ENCODE results near the gene SMIM23. TPM values are rescaled to one million over a fixed set of nuclear protein-coding genes. Genes with fewer than 3 reads are reported as not detected.

The SMIM23 gene
- total RNA-seq, 1 donor from 2014 or later, result not detected

- no peak for DNase-seq (ENCODE audit: low spot score)
- H3K27ac Mint-ChIP-seq, result no peak overlapping the region
- H3K4me3 Mint-ChIP-seq, result no peak overlapping the region
- intact Hi-C loops (cut with micrococcal nuclease), result loop anchor here (5.0 kb wide), 1 partner anchor 75 kb away; no protein-coding TSS in a partner anchor
- no peaks in the 10 kb centered on the region for H3K36me3 Mint-ChIP-seq (ENCODE audit: low read depth)
- no peaks in the 10 kb centered on the region for H3K4me1 Mint-ChIP-seq (ENCODE audit: low read depth)
- no peaks in the 10 kb centered on the region for H3K27me3 Mint-ChIP-seq (ENCODE audit: insufficient read depth)
- H3K9me3 Mint-ChIP-seq, result no peaks in the 10 kb centered on the region
Measured at GRCh38 chr5:171782332-171782966, 3.2 kb upstream of the SMIM23 start.

GRCh38 chr5:171783051-171783450 lies 2.6 kb upstream of the SMIM23 start:
- no peaks in the 10 kb centered on the region for H3K36me3 Mint-ChIP-seq (ENCODE audit: low read depth)
- no peaks in the 10 kb centered on the region for H3K9me3 Mint-ChIP-seq
- H3K27ac Mint-ChIP-seq, result no peak overlapping the region
- no peak for DNase-seq (ENCODE audit: low spot score)
- no peaks in the 10 kb centered on the region for H3K4me1 Mint-ChIP-seq (ENCODE audit: low read depth)
- no peaks in the 10 kb centered on the region for H3K27me3 Mint-ChIP-seq (ENCODE audit: insufficient read depth)
- H3K4me3 Mint-ChIP-seq, result no peak overlapping the region
- intact Hi-C loops (cut with micrococcal nuclease), result loop anchor here (5.0 kb wide), 1 partner anchor 76 kb away; no protein-coding TSS in a partner anchor

GRCh38 chr5:171789353-171789752 lies 3.7 kb downstream of the SMIM23 start:
- H3K27me3 Mint-ChIP-seq (ENCODE audit: insufficient read depth), result peaks cover 2% of the 10 kb centered on the region
- H3K9me3 Mint-ChIP-seq, result no peaks in the 10 kb centered on the region
- no peak for DNase-seq (ENCODE audit: low spot score)
- no peak overlapping the region for H3K4me3 Mint-ChIP-seq
- intact Hi-C loops (cut with micrococcal nuclease), result no loop called here
- no peaks in the 10 kb centered on the region for H3K36me3 Mint-ChIP-seq (ENCODE audit: low read depth)
- H3K4me1 Mint-ChIP-seq (ENCODE audit: low read depth), result no peaks in the 10 kb centered on the region
- no peak overlapping the region for H3K27ac Mint-ChIP-seq

GRCh38 chr5:171790408-171790807 lies 4.8 kb downstream of the SMIM23 start:
- no peak for DNase-seq (ENCODE audit: low spot score)
- H3K27me3 Mint-ChIP-seq (ENCODE audit: insufficient read depth), result peaks cover 2% of the 10 kb centered on the region
- intact Hi-C loops (cut with micrococcal nuclease), result no loop called here
- H3K27ac Mint-ChIP-seq, result no peak overlapping the region
- H3K4me3 Mint-ChIP-seq, result no peak overlapping the region
- H3K36me3 Mint-ChIP-seq (ENCODE audit: low read depth), result no peaks in the 10 kb centered on the region
- no peaks in the 10 kb centered on the region for H3K9me3 Mint-ChIP-seq
- no peaks in the 10 kb centered on the region for H3K4me1 Mint-ChIP-seq (ENCODE audit: low read depth)

- intact Hi-C loops (cut with micrococcal nuclease), result no loop called here
- Mint-ChIP-seq H3K27ac (no peak overlapping the region), H3K36me3 (ENCODE audit: low read depth) (no peaks in the 10 kb centered on the region), H3K4me1 (ENCODE audit: low read depth) (no peaks in the 10 kb centered on the region), H3K27me3 (ENCODE audit: insufficient read depth) (peaks cover 6% of the 10 kb centered on the region), H3K9me3 (no peaks in the 10 kb centered on the region), H3K4me3 (no peak overlapping the region)
- no peak for DNase-seq (ENCODE audit: low spot score)
Measured at GRCh38 chr5:171794470-171794960, 8.9 kb downstream of the SMIM23 start.

GRCh38 chr5:171795381-171795780 lies 9.8 kb downstream of the SMIM23 start:
- no peak overlapping the region for H3K27ac Mint-ChIP-seq
- no peaks in the 10 kb centered on the region for H3K9me3 Mint-ChIP-seq
- H3K27me3 Mint-ChIP-seq (ENCODE audit: insufficient read depth), result peaks cover 7% of the 10 kb centered on the region
- no peaks in the 10 kb centered on the region for H3K36me3 Mint-ChIP-seq (ENCODE audit: low read depth)
- intact Hi-C loops (cut with micrococcal nuclease), result no loop called here
- H3K4me3 Mint-ChIP-seq, result no peak overlapping the region
- DNase-seq (ENCODE audit: low spot score), result no peak
- H3K4me1 Mint-ChIP-seq (ENCODE audit: low read depth), result no peaks in the 10 kb centered on the region

- no peaks in the 10 kb centered on the region for H3K4me1 Mint-ChIP-seq (ENCODE audit: low read depth)
- intact Hi-C loops (cut with micrococcal nuclease), result no loop called here
- DNase-seq (ENCODE audit: low spot score), result no peak
- no peaks in the 10 kb centered on the region for H3K36me3 Mint-ChIP-seq (ENCODE audit: low read depth)
- no peak overlapping the region for H3K4me3 Mint-ChIP-seq
- no peak overlapping the region for H3K27ac Mint-ChIP-seq
- H3K27me3 Mint-ChIP-seq (ENCODE audit: insufficient read depth), result peaks cover 7% of the 10 kb centered on the region
- H3K9me3 Mint-ChIP-seq, result no peaks in the 10 kb centered on the region
Measured at GRCh38 chr5:171796436-171796835, 10.8 kb downstream of the SMIM23 start.

GRCh38 chr5:171797543-171797942 lies 11.9 kb downstream of the SMIM23 start:
- Mint-ChIP-seq H3K4me1 (ENCODE audit: low read depth) (no peaks in the 10 kb centered on the region), H3K36me3 (ENCODE audit: low read depth) (no peaks in the 10 kb centered on the region), H3K27me3 (ENCODE audit: insufficient read depth) (peaks cover 5% of the 10 kb centered on the region), H3K27ac (no peak overlapping the region), H3K4me3 (no peak overlapping the region), H3K9me3 (no peaks in the 10 kb centered on the region)
- no peak for DNase-seq (ENCODE audit: low spot score)
- intact Hi-C loops (cut with micrococcal nuclease), result no loop called here

- intact Hi-C loops (cut with micrococcal nuclease), result no loop called here
- DNase-seq (ENCODE audit: low spot score), result no peak
- no peaks in the 10 kb centered on the region for H3K4me1 Mint-ChIP-seq (ENCODE audit: low read depth)
- no peak overlapping the region for H3K4me3 Mint-ChIP-seq
- H3K36me3 Mint-ChIP-seq (ENCODE audit: low read depth), result no peaks in the 10 kb centered on the region
- peaks cover 5% of the 10 kb centered on the region for H3K27me3 Mint-ChIP-seq (ENCODE audit: insufficient read depth)
- H3K27ac Mint-ChIP-seq, result no peak overlapping the region
- no peaks in the 10 kb centered on the region for H3K9me3 Mint-ChIP-seq
Measured at GRCh38 chr5:171798418-171798817, 12.8 kb downstream of the SMIM23 start.

GRCh38 chr5:171801839-171802238 lies 16.2 kb downstream of the SMIM23 start:
- Mint-ChIP-seq H3K4me3 (no peak overlapping the region), H3K4me1 (ENCODE audit: low read depth) (no peaks in the 10 kb centered on the region), H3K9me3 (no peaks in the 10 kb centered on the region), H3K27ac (no peak overlapping the region), H3K27me3 (ENCODE audit: insufficient read depth) (peaks cover 14% of the 10 kb centered on the region), H3K36me3 (ENCODE audit: low read depth) (no peaks in the 10 kb centered on the region)
- intact Hi-C loops (cut with micrococcal nuclease), result no loop called here
- DNase-seq (ENCODE audit: low spot score), result no peak

GRCh38 chr5:171805746-171806145 lies 20.1 kb downstream of the SMIM23 start:
- H3K27ac Mint-ChIP-seq, result no peak overlapping the region
- DNase-seq (ENCODE audit: low spot score), result no peak
- intact Hi-C loops (cut with micrococcal nuclease), result loop anchor here (1.0 kb wide), 1 partner anchor 36 kb away; no protein-coding TSS in a partner anchor
- H3K4me1 Mint-ChIP-seq (ENCODE audit: low read depth), result no peaks in the 10 kb centered on the region
- no peak overlapping the region for H3K4me3 Mint-ChIP-seq
- peaks cover 16% of the 10 kb centered on the region for H3K27me3 Mint-ChIP-seq (ENCODE audit: insufficient read depth)
- H3K36me3 Mint-ChIP-seq (ENCODE audit: low read depth), result no peaks in the 10 kb centered on the region
- no peaks in the 10 kb centered on the region for H3K9me3 Mint-ChIP-seq

- H3K36me3 Mint-ChIP-seq (ENCODE audit: low read depth), result no peaks in the 10 kb centered on the region
- H3K4me3 Mint-ChIP-seq, result no peak overlapping the region
- DNase-seq (ENCODE audit: low spot score), result no peak
- H3K4me1 Mint-ChIP-seq (ENCODE audit: low read depth), result no peaks in the 10 kb centered on the region
- intact Hi-C loops (cut with micrococcal nuclease), result loop anchor here (1.0 kb wide), 1 partner anchor 34 kb away; no protein-coding TSS in a partner anchor
- H3K27me3 Mint-ChIP-seq (ENCODE audit: insufficient read depth), result peaks cover 16% of the 10 kb centered on the region
- no peaks in the 10 kb centered on the region for H3K9me3 Mint-ChIP-seq
- no peak overlapping the region for H3K27ac Mint-ChIP-seq
Measured at GRCh38 chr5:171806976-171807747, 21.5 kb downstream of the SMIM23 start.

GRCh38 chr5:171808453-171808852 lies 22.8 kb downstream of the SMIM23 start:
- H3K4me3 Mint-ChIP-seq, result no peak overlapping the region
- no peaks in the 10 kb centered on the region for H3K4me1 Mint-ChIP-seq (ENCODE audit: low read depth)
- no peaks in the 10 kb centered on the region for H3K36me3 Mint-ChIP-seq (ENCODE audit: low read depth)
- DNase-seq (ENCODE audit: low spot score), result no peak
- peaks cover 15% of the 10 kb centered on the region for H3K27me3 Mint-ChIP-seq (ENCODE audit: insufficient read depth)
- no peaks in the 10 kb centered on the region for H3K9me3 Mint-ChIP-seq
- H3K27ac Mint-ChIP-seq, result no peak overlapping the region
- intact Hi-C loops (cut with micrococcal nuclease), result no loop called here
